ENCODE measurements around the gene UBE2B.

- TF ChIP-seq CTCF (IDR thresholded peaks at IDR 0.05) (no peak), POLR2AphosphoS5 (IDR thresholded peaks at IDR 0.05; ENCODE audit: low read depth, low read length) (no peak), TCF7L2 (IDR thresholded peaks at IDR 0.05; ENCODE audit: low read depth, low read length) (no peak)
Observed at GRCh38 chr5:134411228-134411545, 39.8 kb downstream of the UBE2B start.
